Fibroblast of lung (primary cell): ENCODE measurements around the gene SCYGR3. TPM values are rescaled to one million over a fixed set of nuclear protein-coding genes. Genes with fewer than 3 reads are reported as not detected.

Experiments used
- DNase-seq, 2 donors: peaks; one replicate each; pipeline versions ENCODE4 v3.0.0 to v3.0.0-alpha.2; 2010; ENCODE audit warnings: low read depth in 2 of 2
- H2AFZ ChIP-seq: 2 replicates; pipeline ENCODE4 v1.5.1; 2012; ENCODE audit warnings: low read length, control low read depth, inconsistent platforms
- H3K27ac ChIP-seq: 2 replicates; pipeline ENCODE4 v1.5.1; 2011; ENCODE audit warnings: low read length, control low read depth; ENCODE audit not compliant: insufficient read depth
- H3K27me3 ChIP-seq: 2 replicates; pipeline ENCODE4 v1.5.1; 2011; ENCODE audit warnings: mild to moderate bottlenecking, low read length; ENCODE audit not compliant: control insufficient read depth, insufficient read depth
- H3K36me3 ChIP-seq: 2 replicates; pipeline ENCODE4 v1.5.1; 2011; ENCODE audit warnings: low read length; ENCODE audit not compliant: control insufficient read depth, insufficient read depth
- H3K4me1 ChIP-seq: 2 replicates; pipeline ENCODE4 v1.5.1; 2011; ENCODE audit warnings: low read length; ENCODE audit not compliant: control insufficient read depth, insufficient read depth; ENCODE audit errors: extremely low read depth
- H3K4me2 ChIP-seq: 2 replicates; pipeline ENCODE4 v1.5.1; 2011; ENCODE audit warnings: low read length, control low read depth; ENCODE audit not compliant: insufficient read depth; ENCODE audit errors: extremely low read depth
- H3K4me3 ChIP-seq, 4 experiments: fragments of 200-600 bp in 1 of 4; sonication (generic) in 1 of 4; replicated peaks in 1 of 4; 2 replicates each; pipeline ENCODE4 v1.5.1; 2011 to 2016; ENCODE audit warnings: low read length in 4 of 4, low read depth in 3 of 4, mild to moderate bottlenecking in 3 of 4, control low read depth in 2 of 4, inconsistent platforms in 1 of 4, mixed read lengths in 1 of 4; ENCODE audit not compliant: insufficient read depth in 1 of 4; ENCODE audit errors: control extremely low read depth in 1 of 4
- H3K79me2 ChIP-seq: 2 replicates; pipeline ENCODE4 v1.5.1; 2012; ENCODE audit warnings: mild to moderate bottlenecking, low read length, inconsistent platforms; ENCODE audit not compliant: control insufficient read depth, insufficient read depth
- H3K9ac ChIP-seq: 2 replicates; pipeline ENCODE4 v1.5.1; 2011; ENCODE audit warnings: mild to moderate bottlenecking, low read length, control low read depth; ENCODE audit not compliant: insufficient read depth
- H3K9me3 ChIP-seq: 2 replicates; pipeline ENCODE4 v1.5.1; 2012; ENCODE audit warnings: low read depth, low read length; ENCODE audit not compliant: control insufficient read depth, insufficient read depth
- H4K20me1 ChIP-seq: 2 replicates; pipeline ENCODE4 v1.5.1; 2011; ENCODE audit warnings: low read length; ENCODE audit not compliant: control insufficient read depth, insufficient read depth; ENCODE audit errors: extremely low read depth
- EZH2 ChIP-seq: IDR thresholded peaks from 2 replicates; pipeline ENCODE4 v1.5.1; 2012; ENCODE audit warnings: low read length, control low read depth, mild to moderate bottlenecking; ENCODE audit errors: missing control alignments
- polyA plus RNA-seq, 2 donors: library from polyadenylated mRNA; depleted of rRNA in 1 of 2; stranded (reverse) in 1 of 2; unstranded in 1 of 2; fragments of >200 nt; gene quantifications; 2 replicates each; pipeline ENCODE4 v1.2.1, GENCODE V29; 2011 to 2012; ENCODE audit warnings: missing spikeins in 1 of 2
- total RNA-seq: library from RNA; depleted of rRNA; stranded (reverse); fragments of >200 nt; gene quantifications from 2 replicates; pipeline ENCODE4 v1.2.1, GENCODE V29; 2014
- TF ChIP-seq, protein P1 (sequence below), 2 donors: IDR thresholded peaks in 1 of 2; conservative IDR thresholded peaks in 1 of 2; 1 replicate in 1 of 2; 2 replicates in 1 of 2; pipeline ENCODE4 v1.5.1; 2011 to 2012; ENCODE audit warnings: low read length in 2 of 2, control low read depth in 1 of 2, inconsistent platforms in 1 of 2, low read depth in 1 of 2, mild to moderate bottlenecking in 1 of 2

Gene SCYGR3
- total and polyA plus RNA-seq, 2 donors (not counting 1 experiment from before 2014, with no cell fraction given), result not detected

DNA sequence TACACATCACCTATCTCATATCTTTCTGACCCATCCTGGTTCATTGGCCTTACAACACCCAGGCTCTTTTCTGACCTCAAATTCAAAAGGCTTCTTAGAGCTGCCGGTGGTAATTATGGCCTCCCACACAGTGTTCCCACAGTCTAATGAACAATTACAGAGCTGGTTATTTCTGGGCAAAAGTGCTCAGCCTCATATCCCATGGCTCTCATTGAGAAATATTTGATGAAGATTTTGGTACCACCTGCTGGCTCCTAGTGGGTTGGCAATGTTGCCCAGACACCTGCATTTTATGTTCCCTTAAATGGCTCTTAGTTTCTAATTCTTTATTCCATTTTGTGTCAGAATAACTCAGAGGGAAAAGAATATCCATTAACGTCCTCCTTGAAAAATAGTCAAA lies 36.0 kb downstream of the SCYGR3 start:
- Histone ChIP-seq H3K79me2 (no peaks in the 10 kb centered on the region), H4K20me1 (no peaks in the 10 kb centered on the region), H3K4me2 (no peak overlapping the region), H3K27me3 (no peaks in the 10 kb centered on the region), H3K36me3 (no peaks in the 10 kb centered on the region), H3K9me3 (no peaks in the 10 kb centered on the region), H3K4me1 (no peaks in the 10 kb centered on the region), H3K27ac (no peak overlapping the region), H2AFZ (no peak overlapping the region), H3K4me3 (no peak overlapping the region), H3K9ac (no peak overlapping the region)
- no peak for TF ChIP-seq EZH2
- TF ChIP-seq, protein P1, sequence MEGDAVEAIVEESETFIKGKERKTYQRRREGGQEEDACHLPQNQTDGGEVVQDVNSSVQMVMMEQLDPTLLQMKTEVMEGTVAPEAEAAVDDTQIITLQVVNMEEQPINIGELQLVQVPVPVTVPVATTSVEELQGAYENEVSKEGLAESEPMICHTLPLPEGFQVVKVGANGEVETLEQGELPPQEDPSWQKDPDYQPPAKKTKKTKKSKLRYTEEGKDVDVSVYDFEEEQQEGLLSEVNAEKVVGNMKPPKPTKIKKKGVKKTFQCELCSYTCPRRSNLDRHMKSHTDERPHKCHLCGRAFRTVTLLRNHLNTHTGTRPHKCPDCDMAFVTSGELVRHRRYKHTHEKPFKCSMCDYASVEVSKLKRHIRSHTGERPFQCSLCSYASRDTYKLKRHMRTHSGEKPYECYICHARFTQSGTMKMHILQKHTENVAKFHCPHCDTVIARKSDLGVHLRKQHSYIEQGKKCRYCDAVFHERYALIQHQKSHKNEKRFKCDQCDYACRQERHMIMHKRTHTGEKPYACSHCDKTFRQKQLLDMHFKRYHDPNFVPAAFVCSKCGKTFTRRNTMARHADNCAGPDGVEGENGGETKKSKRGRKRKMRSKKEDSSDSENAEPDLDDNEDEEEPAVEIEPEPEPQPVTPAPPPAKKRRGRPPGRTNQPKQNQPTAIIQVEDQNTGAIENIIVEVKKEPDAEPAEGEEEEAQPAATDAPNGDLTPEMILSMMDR (conservative IDR thresholded peaks at IDR 0.05 in 1 of 2, IDR thresholded peaks at IDR 0.05 in 1 of 2; ENCODE audit: low read depth in 1 of 2, low read length in 2 of 2), result no peak
- no peak for DNase-seq

DNA sequence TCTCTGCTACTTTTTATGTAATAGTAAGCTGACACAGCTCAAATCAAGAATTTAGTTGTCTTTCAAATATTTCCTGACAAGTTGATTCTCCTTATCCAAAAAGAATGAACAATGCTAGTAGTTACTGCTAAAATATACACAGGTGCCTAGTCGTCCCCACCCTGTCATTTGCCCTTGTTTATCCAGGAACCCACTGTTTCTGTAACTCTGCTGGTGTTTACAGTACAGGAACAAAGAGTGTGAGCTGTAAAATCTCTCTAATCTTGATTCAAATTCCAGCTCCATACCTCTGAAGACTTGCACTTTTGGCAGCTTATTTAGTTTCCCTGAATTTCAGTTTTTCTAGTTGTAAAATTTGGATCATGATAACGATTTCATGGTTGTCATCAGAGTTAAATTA lies 37.1 kb downstream of the SCYGR3 start:
- Histone ChIP-seq H3K27me3 (no peaks in the 10 kb centered on the region), H3K36me3 (no peaks in the 10 kb centered on the region), H3K79me2 (no peaks in the 10 kb centered on the region), H3K4me3 (no peak overlapping the region), H3K4me1 (no peaks in the 10 kb centered on the region), H4K20me1 (no peaks in the 10 kb centered on the region), H3K9me3 (no peaks in the 10 kb centered on the region), H3K9ac (no peak overlapping the region), H2AFZ (no peak overlapping the region), H3K4me2 (no peak overlapping the region), H3K27ac (no peak overlapping the region)
- TF ChIP-seq EZH2, result no peak
- TF ChIP-seq, protein P1 (conservative IDR thresholded peaks at IDR 0.05 in 1 of 2, IDR thresholded peaks at IDR 0.05 in 1 of 2; ENCODE audit: low read depth in 1 of 2, low read length in 2 of 2), result no peak
- no peak for DNase-seq

DNA sequence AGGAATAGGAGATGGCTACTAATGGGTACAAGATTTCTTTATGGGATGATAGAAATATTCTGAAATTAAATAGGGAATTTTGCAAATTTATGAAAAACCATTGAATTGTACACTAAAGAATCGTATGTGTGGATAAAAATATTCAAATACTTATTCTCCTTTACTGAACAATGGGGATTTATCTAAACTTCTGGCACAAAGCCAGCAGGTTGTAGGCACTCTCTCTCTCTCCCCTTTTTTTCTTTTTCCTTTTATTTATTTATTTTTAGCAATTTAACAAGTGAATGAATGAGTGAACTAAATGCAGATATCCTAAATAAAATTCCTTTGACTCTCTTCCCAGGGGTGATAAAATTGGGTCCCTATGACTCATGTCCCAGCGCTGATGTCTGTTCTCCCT lies 37.8 kb downstream of the SCYGR3 start:
- Histone ChIP-seq H2AFZ (no peak overlapping the region), H4K20me1 (no peaks in the 10 kb centered on the region), H3K4me3 (no peak overlapping the region), H3K4me1 (no peaks in the 10 kb centered on the region), H3K27ac (no peak overlapping the region), H3K9me3 (no peaks in the 10 kb centered on the region), H3K36me3 (no peaks in the 10 kb centered on the region), H3K27me3 (no peaks in the 10 kb centered on the region), H3K9ac (no peak overlapping the region), H3K4me2 (no peak overlapping the region), H3K79me2 (no peaks in the 10 kb centered on the region)
- DNase-seq, result no peak
- no peak for TF ChIP-seq EZH2
- TF ChIP-seq, protein P1 (conservative IDR thresholded peaks at IDR 0.05 in 1 of 2, IDR thresholded peaks at IDR 0.05 in 1 of 2; ENCODE audit: low read depth in 1 of 2, low read length in 2 of 2), result no peak
